SK-N-SH (cell line): ENCODE data around the gene VENTX.

Experiments
- CHD2 ChIP-seq: fragments of 150-350 bp; IDR thresholded peaks from 2 replicates; pipeline ENCODE4 v1.6.1; 2018; ENCODE audit warnings: low read length; ENCODE audit not compliant: partially characterized antibody
- EZH2phosphoT487 ChIP-seq: fragments of 200-600 bp; sonication (generic); IDR thresholded peaks from 2 replicates; pipeline ENCODE4 v1.6.1; 2017; ENCODE audit warnings: low read depth, mixed run types, mild to moderate bottlenecking, antibody characterized with exemption, moderate library complexity, borderline replicate concordance
- FOXJ3 ChIP-seq: sonication (generic); formaldehyde crosslinking; IDR thresholded peaks from 2 replicates; pipeline ENCODE4 v1.5.1; 2020; ENCODE audit warnings: mild to moderate bottlenecking, missing genetic modification reagents
- GABPA ChIP-seq: IDR thresholded peaks from 2 replicates; pipeline ENCODE4 v1.4.0; 2012; ENCODE audit warnings: low read depth, mild to moderate bottlenecking
- MXI1 ChIP-seq: IDR thresholded peaks from 2 replicates; pipeline ENCODE4 v1.6.1; 2012; ENCODE audit warnings: mild to moderate bottlenecking, low read depth, low read length, improper control_type of control experiment
- NFIC ChIP-seq: IDR thresholded peaks from 2 replicates; pipeline ENCODE4 v1.4.0; 2012; ENCODE audit warnings: borderline replicate concordance
- POLR2AphosphoS5 ChIP-seq: IDR thresholded peaks from 2 replicates; pipeline ENCODE4 v1.6.1; 2012; ENCODE audit warnings: low read depth, low read length
- TAF1 ChIP-seq: IDR thresholded peaks from 2 replicates; pipeline ENCODE4 v1.6.1; 2012; ENCODE audit warnings: low read depth, mild to moderate bottlenecking, low read length, moderate library complexity, borderline replicate concordance
- TCF12 ChIP-seq: IDR thresholded peaks from 2 replicates; pipeline ENCODE4 v1.4.0; 2012
- TF ChIP-seq, protein P1 (sequence below): IDR thresholded peaks from 2 replicates; pipeline ENCODE4 v1.6.1; 2012; ENCODE audit warnings: mild to moderate bottlenecking, low read depth, low read length, moderate library complexity
- TF ChIP-seq, protein P2 (sequence below): fragments of 200-600 bp; sonication (generic); IDR thresholded peaks from 2 replicates; pipeline ENCODE4 v1.6.1; 2017; ENCODE audit warnings: antibody characterized with exemption, mild to moderate bottlenecking, moderate library complexity
- TF ChIP-seq, protein P3 (sequence below): fragments of 150-350 bp; IDR thresholded peaks from 2 replicates; pipeline ENCODE4 v1.6.1; 2017; ENCODE audit warnings: antibody characterized with exemption, low read length, low read depth, borderline replicate concordance

DNA sequence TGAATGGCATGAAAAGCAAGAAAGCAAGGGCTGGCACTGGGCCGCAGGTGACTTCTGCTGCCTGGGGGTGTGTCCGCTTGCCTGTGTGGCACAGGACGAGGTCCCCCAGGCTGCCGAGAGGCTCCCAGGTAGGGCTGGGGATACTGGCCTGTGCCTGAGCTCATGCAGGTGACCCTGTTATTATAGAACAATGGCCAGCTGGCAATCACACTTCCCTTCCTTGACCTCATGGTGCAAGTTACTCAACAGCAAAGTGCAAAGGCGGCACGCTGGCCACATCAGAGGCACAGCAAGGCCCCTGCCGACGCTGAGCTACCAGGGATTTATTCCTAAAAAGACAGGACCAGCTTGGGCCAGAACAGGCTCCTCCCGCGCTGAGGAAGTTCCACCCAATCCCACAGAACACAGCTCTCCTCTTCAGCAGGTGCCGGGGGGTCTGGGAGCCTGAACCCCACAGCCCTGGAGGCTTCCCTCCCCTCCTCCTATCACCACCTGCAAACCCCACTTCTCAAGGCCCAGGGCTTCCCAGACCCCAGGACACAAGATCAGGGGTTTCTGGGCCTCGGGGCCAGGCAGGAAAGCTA, 40.4 kb downstream of the VENTX start:
- TF ChIP-seq POLR2AphosphoS5 (no peak), MXI1 (no peak), NFIC (no peak), EZH2phosphoT487 (no peak), FOXJ3 (CRISPR knock-in tag) (no peak), TAF1 (no peak), TCF12 (no peak), GABPA (no peak), CHD2 (no peak)
- TF ChIP-seq, protein P1, sequence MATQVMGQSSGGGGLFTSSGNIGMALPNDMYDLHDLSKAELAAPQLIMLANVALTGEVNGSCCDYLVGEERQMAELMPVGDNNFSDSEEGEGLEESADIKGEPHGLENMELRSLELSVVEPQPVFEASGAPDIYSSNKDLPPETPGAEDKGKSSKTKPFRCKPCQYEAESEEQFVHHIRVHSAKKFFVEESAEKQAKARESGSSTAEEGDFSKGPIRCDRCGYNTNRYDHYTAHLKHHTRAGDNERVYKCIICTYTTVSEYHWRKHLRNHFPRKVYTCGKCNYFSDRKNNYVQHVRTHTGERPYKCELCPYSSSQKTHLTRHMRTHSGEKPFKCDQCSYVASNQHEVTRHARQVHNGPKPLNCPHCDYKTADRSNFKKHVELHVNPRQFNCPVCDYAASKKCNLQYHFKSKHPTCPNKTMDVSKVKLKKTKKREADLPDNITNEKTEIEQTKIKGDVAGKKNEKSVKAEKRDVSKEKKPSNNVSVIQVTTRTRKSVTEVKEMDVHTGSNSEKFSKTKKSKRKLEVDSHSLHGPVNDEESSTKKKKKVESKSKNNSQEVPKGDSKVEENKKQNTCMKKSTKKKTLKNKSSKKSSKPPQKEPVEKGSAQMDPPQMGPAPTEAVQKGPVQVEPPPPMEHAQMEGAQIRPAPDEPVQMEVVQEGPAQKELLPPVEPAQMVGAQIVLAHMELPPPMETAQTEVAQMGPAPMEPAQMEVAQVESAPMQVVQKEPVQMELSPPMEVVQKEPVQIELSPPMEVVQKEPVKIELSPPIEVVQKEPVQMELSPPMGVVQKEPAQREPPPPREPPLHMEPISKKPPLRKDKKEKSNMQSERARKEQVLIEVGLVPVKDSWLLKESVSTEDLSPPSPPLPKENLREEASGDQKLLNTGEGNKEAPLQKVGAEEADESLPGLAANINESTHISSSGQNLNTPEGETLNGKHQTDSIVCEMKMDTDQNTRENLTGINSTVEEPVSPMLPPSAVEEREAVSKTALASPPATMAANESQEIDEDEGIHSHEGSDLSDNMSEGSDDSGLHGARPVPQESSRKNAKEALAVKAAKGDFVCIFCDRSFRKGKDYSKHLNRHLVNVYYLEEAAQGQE: no peak
- TF ChIP-seq, protein P2, sequence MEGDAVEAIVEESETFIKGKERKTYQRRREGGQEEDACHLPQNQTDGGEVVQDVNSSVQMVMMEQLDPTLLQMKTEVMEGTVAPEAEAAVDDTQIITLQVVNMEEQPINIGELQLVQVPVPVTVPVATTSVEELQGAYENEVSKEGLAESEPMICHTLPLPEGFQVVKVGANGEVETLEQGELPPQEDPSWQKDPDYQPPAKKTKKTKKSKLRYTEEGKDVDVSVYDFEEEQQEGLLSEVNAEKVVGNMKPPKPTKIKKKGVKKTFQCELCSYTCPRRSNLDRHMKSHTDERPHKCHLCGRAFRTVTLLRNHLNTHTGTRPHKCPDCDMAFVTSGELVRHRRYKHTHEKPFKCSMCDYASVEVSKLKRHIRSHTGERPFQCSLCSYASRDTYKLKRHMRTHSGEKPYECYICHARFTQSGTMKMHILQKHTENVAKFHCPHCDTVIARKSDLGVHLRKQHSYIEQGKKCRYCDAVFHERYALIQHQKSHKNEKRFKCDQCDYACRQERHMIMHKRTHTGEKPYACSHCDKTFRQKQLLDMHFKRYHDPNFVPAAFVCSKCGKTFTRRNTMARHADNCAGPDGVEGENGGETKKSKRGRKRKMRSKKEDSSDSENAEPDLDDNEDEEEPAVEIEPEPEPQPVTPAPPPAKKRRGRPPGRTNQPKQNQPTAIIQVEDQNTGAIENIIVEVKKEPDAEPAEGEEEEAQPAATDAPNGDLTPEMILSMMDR: no peak
- TF ChIP-seq, protein P3, sequence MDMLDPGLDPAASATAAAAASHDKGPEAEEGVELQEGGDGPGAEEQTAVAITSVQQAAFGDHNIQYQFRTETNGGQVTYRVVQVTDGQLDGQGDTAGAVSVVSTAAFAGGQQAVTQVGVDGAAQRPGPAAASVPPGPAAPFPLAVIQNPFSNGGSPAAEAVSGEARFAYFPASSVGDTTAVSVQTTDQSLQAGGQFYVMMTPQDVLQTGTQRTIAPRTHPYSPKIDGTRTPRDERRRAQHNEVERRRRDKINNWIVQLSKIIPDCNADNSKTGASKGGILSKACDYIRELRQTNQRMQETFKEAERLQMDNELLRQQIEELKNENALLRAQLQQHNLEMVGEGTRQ: no peak
